HCT116 (cell line): Measurements from ENCODE around the gene RRAGC. TPM values are rescaled to one million over a fixed set of nuclear protein-coding genes. Genes with fewer than 3 reads are reported as not detected.

Experiments used
- ATAC-seq: fragments of 200-7000 bp; cut with Tn5 transposase; 2 replicates; pipeline ENCODE4 v1.9.1; 2020; ENCODE audit warnings: mild to moderate bottlenecking, moderate library complexity
- BruUV-seq: library from RNA; stranded (reverse); fragments of 400-500 nt; replicated peaks from 2 replicates; lab custom pipeline; 2021; lab: Mats Ljungman, UMichigan
- CTCF ChIA-PET: fragments of 300-600 bp; sonication (Branson Sonifier 250); formaldehyde crosslinking; loops from one replicate; lab custom pipeline; 2021; ENCODE audit warnings: antibody characterized with exemption; lab: Charles Lee
- POLR2A ChIA-PET: fragments of 300-600, 350-600 bp; sonication (Branson Sonifier 250); formaldehyde crosslinking; loops from one replicate; lab custom pipeline; 2021; ENCODE audit warnings: antibody characterized with exemption; lab: Charles Lee
- RAD21 ChIA-PET, 2 experiments: fragments of 300-600 bp; sonication (Branson Sonifier 250); formaldehyde crosslinking; loops; one replicate each; lab custom pipeline; 2023; ENCODE audit warnings: low total read pairs in 2 of 2; ENCODE audit not compliant: uncharacterized antibody in 2 of 2, unreplicated experiment in 2 of 2, low non-redundant PET in 1 of 2; lab: Charles Lee
- DNase-seq: peaks from one replicate; pipeline ENCODE4 v3.0.0-alpha.2; 2010; ENCODE audit warnings: low read depth, low spot score
- H2AFZ ChIP-seq: fragments of 200-600 bp; shearing (Covaris generic), sonication (generic); 2 replicates; pipeline ENCODE4 v1.6.1; 2017; ENCODE audit warnings: low read depth, mixed run types, mixed read lengths, antibody characterized with exemption, low read length; ENCODE audit not compliant: poor library complexity, severe bottlenecking
- H3K27ac ChIP-seq: 2 replicates; pipeline ENCODE4 v1.5.1; 2012; ENCODE audit warnings: low read depth, low read length
- H3K27me3 ChIP-seq: fragments of 200-600 bp; sonication (generic); 2 replicates; pipeline ENCODE4 v1.6.1; 2016; ENCODE audit warnings: mixed run types, low read length, mixed read lengths; ENCODE audit not compliant: insufficient read depth
- H3K36me3 ChIP-seq, 2 experiments: fragments of 200-500 bp in 1 of 2; fragments of 200-600 bp in 1 of 2; sonication (Bioruptor generic) in 1 of 2; sonication (generic) in 1 of 2; 2 replicates each; pipeline versions ENCODE4 v1.5.1 to v1.6.1; 2014 to 2016; ENCODE audit warnings: low read length in 2 of 2, inconsistent platforms in 1 of 2, mixed read lengths in 1 of 2, mixed run types in 1 of 2; ENCODE audit not compliant: insufficient read depth in 2 of 2, control insufficient read depth in 1 of 2
- H3K4me1 ChIP-seq, 2 experiments: fragments of 200-600 bp in 1 of 2; sonication (generic) in 1 of 2; 2 replicates each; pipeline versions ENCODE4 v1.5.1 to v1.6.1; 2012 to 2017; ENCODE audit warnings: low read length in 2 of 2, inconsistent platforms in 1 of 2, mild to moderate bottlenecking in 1 of 2, mixed read lengths in 1 of 2, mixed run types in 1 of 2, moderate library complexity in 1 of 2; ENCODE audit not compliant: insufficient read depth in 2 of 2, control insufficient read depth in 1 of 2
- H3K4me2 ChIP-seq: fragments of 200-600 bp; sonication (generic); 2 replicates; pipeline ENCODE4 v1.6.1; 2017; ENCODE audit warnings: mixed run types, low read length, mixed read lengths
- H3K4me3 ChIP-seq, 2 experiments: fragments of 200-600 bp in 1 of 2; sonication (generic) in 1 of 2; replicated peaks in 1 of 2; 2 replicates each; pipeline ENCODE4 v1.5.1; 2011 to 2016; ENCODE audit warnings: low read length in 2 of 2, control low read depth in 1 of 2, low read depth in 1 of 2, mild to moderate bottlenecking in 1 of 2, mixed read lengths in 1 of 2, mixed run types in 1 of 2
- H3K79me2 ChIP-seq: fragments of 200-600 bp; sonication (generic); 2 replicates; pipeline ENCODE4 v1.6.1; 2017; ENCODE audit warnings: mild to moderate bottlenecking, mixed run types, low read length, moderate library complexity, mixed read lengths; ENCODE audit not compliant: insufficient read depth
- H3K9ac ChIP-seq: fragments of 200-600 bp; sonication (generic); 2 replicates; pipeline ENCODE4 v1.6.1; 2016; ENCODE audit warnings: low read length, mixed read lengths
- H3K9me2 ChIP-seq: fragments of 200-600 bp; sonication (generic), shearing (Covaris generic); 2 replicates; pipeline ENCODE4 v1.6.1; 2017; ENCODE audit warnings: mixed run types, mild to moderate bottlenecking, moderate library complexity; ENCODE audit not compliant: insufficient read depth
- H3K9me3 ChIP-seq, 2 experiments: fragments of 200-500 bp in 1 of 2; fragments of 200-600 bp in 1 of 2; sonication (Bioruptor generic) in 1 of 2; sonication (generic) in 1 of 2; 2 replicates each; pipeline ENCODE4 v1.6.1; 2014 to 2017; ENCODE audit warnings: low read length in 2 of 2, mixed read lengths in 2 of 2, inconsistent platforms in 1 of 2, low read depth in 1 of 2, mild to moderate bottlenecking in 1 of 2, mixed run types in 1 of 2, moderate library complexity in 1 of 2; ENCODE audit not compliant: control insufficient read depth in 1 of 2, insufficient read depth in 1 of 2
- H4K20me1 ChIP-seq: fragments of 200-600 bp; sonication (generic), shearing (Covaris generic); 2 replicates; pipeline ENCODE4 v1.6.1; 2017; ENCODE audit warnings: mixed run types, mild to moderate bottlenecking, moderate library complexity; ENCODE audit not compliant: insufficient read depth
- CBX3 ChIP-seq: IDR thresholded peaks from 2 replicates; pipeline ENCODE4 v1.6.1; 2012; ENCODE audit warnings: low read depth
- CEBPB ChIP-seq: IDR thresholded peaks from 2 replicates; pipeline ENCODE4 v1.6.1; 2012; ENCODE audit warnings: low read depth
- EGR1 ChIP-seq: IDR thresholded peaks from 2 replicates; pipeline ENCODE4 v1.6.1; 2012; ENCODE audit warnings: low read depth
- EZH2phosphoT487 ChIP-seq: fragments of 200-600 bp; IDR thresholded peaks from 2 replicates; pipeline ENCODE4 v1.6.1; 2018; ENCODE audit warnings: antibody characterized with exemption, borderline replicate concordance
- FOSL1 ChIP-seq: IDR thresholded peaks from 2 replicates; pipeline ENCODE4 v1.6.1; 2012; ENCODE audit warnings: low read depth
- JUND ChIP-seq: IDR thresholded peaks from 2 replicates; pipeline ENCODE4 v1.6.1; 2012
- POLR2A ChIP-seq: IDR thresholded peaks from 2 replicates; pipeline ENCODE4 v1.7.0; 2011; ENCODE audit warnings: borderline replicate concordance; ENCODE audit not compliant: insufficient read depth, insufficient read length; ENCODE audit errors: extremely low read depth
- POLR2AphosphoS5 ChIP-seq: IDR thresholded peaks from 2 replicates; pipeline ENCODE4 v1.6.1; 2011; ENCODE audit warnings: mild to moderate bottlenecking, low read depth, low read length, moderate library complexity
- RAD21 ChIP-seq: IDR thresholded peaks from 2 replicates; pipeline ENCODE4 v1.6.1; 2012; ENCODE audit warnings: low read depth, mild to moderate bottlenecking
- SIN3A ChIP-seq: IDR thresholded peaks from 2 replicates; pipeline ENCODE4 v1.6.1; 2012; ENCODE audit warnings: low read depth
- SP1 ChIP-seq: IDR thresholded peaks from 2 replicates; pipeline ENCODE4 v1.6.1; 2012; ENCODE audit warnings: low read depth
- SRF ChIP-seq: IDR thresholded peaks from 2 replicates; pipeline ENCODE4 v1.6.1; 2012; ENCODE audit warnings: low read depth
- TCF7L2 ChIP-seq: IDR thresholded peaks from 2 replicates; pipeline ENCODE4 v1.7.0; 2011; ENCODE audit warnings: borderline replicate concordance, inconsistent platforms; ENCODE audit not compliant: insufficient read depth, insufficient read length; ENCODE audit errors: extremely low read depth
- YY1 ChIP-seq: IDR thresholded peaks from 2 replicates; pipeline ENCODE4 v1.6.1; 2011; ENCODE audit warnings: low read length, low read depth, moderate library complexity, mild to moderate bottlenecking; ENCODE audit not compliant: insufficient replicate concordance; ENCODE audit errors: extremely low read depth
- ZFX ChIP-seq: fragments of 450-650 bp; IDR thresholded peaks from 2 replicates; pipeline ENCODE4 v1.6.1; 2017
- intact Hi-C: fragments of 100-400 bp; cut with micrococcal nuclease; formaldehyde crosslinking; loops from 2 replicates; pipeline ENCODE4 v1.10.0; 2022
- total RNA-seq: library from RNA; stranded (reverse); gene quantifications from one replicate; pipeline ENCODE4 v1.2.1, GENCODE V29; 2021; ENCODE audit not compliant: unreplicated experiment
- TF ChIP-seq, protein P1 (sequence below): IDR thresholded peaks from 2 replicates; pipeline ENCODE4 v1.6.1; 2012; ENCODE audit warnings: low read depth
- TF ChIP-seq, protein P2 (sequence below), 3 experiments: fragments of 200-600 bp in 1 of 3; sonication (generic) in 1 of 3; IDR thresholded peaks in 2 of 3; conservative IDR thresholded peaks in 1 of 3; 2 replicates each; pipeline ENCODE4 v1.5.1; 2012 to 2017; ENCODE audit warnings: low read depth in 2 of 3, low read length in 2 of 3, antibody characterized with exemption in 1 of 3, borderline replicate concordance in 1 of 3, control low read depth in 1 of 3, mild to moderate bottlenecking in 1 of 3, mixed read lengths in 1 of 3, mixed run types in 1 of 3, moderate library complexity in 1 of 3; ENCODE audit not compliant: insufficient read depth in 1 of 3
- TF ChIP-seq, protein P3 (sequence below): IDR thresholded peaks from 2 replicates; pipeline ENCODE4 v1.6.1; 2012
- TF ChIP-seq, protein P4 (sequence below): IDR thresholded peaks from 2 replicates; pipeline ENCODE4 v1.6.1; 2011; ENCODE audit warnings: mild to moderate bottlenecking, low read length, moderate library complexity; ENCODE audit not compliant: insufficient replicate concordance; ENCODE audit errors: extremely low read depth
- TF ChIP-seq, protein P5 (sequence below): IDR thresholded peaks from 2 replicates; pipeline ENCODE4 v1.6.1; 2012

RRAGC gene
- total RNA-seq, 1 experiment from 2014 or later = 11.7 TPM

DNA sequence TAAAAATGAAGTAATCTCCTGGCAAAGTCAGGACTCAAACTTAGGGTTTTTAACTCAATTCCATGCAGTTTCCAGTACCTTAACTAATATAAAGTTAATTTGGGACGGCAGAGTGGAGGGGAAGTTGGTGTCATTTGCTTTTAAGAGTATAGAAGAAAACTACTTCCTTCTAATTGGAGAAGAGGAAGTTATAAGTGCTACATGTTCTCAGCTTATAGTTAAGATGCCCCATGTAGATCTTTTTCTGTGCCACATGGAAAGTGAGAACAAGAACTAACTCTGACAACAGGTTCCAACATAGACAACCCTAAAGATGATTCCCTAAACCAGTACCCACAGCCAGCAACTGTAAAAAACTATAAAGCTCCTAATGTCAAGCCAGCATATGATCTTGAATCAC lies 11.5 kb downstream of the RRAGC start:
- Histone ChIP-seq H4K20me1 (no peaks in the 10 kb centered on the region), H2AFZ (no peak overlapping the region), H3K4me3 (no peak overlapping the region), H3K27me3 (no peaks in the 10 kb centered on the region), H3K4me1 (no peaks in the 10 kb centered on the region), H3K9ac (no peak overlapping the region), H3K9me2 (no peaks in the 10 kb centered on the region), H3K36me3 (peaks cover 0 to 2% of the 10 kb centered on the region in 2 experiments; a peak in 2 of 4 replicates), H3K4me2 (no peak overlapping the region), H3K9me3 (no peaks in the 10 kb centered on the region), H3K27ac (no peak overlapping the region), H3K79me2 (no peaks in the 10 kb centered on the region)
- intact Hi-C loops = no loop called here
- ChIA-PET RAD21 (no interaction called here), POLR2A (no interaction called here), CTCF (no interaction called here)
- no peak for ATAC-seq
- no TSS peak for BruUV-seq
- TF ChIP-seq JUND (no peak), TCF7L2 (no peak), EZH2phosphoT487 (no peak), POLR2A (no peak), FOSL1 (no peak), EGR1 (no peak), RAD21 (no peak), YY1 (no peak), SRF (no peak), CEBPB (no peak), SP1 (no peak), SIN3A (no peak), CBX3 (no peak), POLR2AphosphoS5 (no peak), ZFX (no peak)
- TF ChIP-seq, protein P1, sequence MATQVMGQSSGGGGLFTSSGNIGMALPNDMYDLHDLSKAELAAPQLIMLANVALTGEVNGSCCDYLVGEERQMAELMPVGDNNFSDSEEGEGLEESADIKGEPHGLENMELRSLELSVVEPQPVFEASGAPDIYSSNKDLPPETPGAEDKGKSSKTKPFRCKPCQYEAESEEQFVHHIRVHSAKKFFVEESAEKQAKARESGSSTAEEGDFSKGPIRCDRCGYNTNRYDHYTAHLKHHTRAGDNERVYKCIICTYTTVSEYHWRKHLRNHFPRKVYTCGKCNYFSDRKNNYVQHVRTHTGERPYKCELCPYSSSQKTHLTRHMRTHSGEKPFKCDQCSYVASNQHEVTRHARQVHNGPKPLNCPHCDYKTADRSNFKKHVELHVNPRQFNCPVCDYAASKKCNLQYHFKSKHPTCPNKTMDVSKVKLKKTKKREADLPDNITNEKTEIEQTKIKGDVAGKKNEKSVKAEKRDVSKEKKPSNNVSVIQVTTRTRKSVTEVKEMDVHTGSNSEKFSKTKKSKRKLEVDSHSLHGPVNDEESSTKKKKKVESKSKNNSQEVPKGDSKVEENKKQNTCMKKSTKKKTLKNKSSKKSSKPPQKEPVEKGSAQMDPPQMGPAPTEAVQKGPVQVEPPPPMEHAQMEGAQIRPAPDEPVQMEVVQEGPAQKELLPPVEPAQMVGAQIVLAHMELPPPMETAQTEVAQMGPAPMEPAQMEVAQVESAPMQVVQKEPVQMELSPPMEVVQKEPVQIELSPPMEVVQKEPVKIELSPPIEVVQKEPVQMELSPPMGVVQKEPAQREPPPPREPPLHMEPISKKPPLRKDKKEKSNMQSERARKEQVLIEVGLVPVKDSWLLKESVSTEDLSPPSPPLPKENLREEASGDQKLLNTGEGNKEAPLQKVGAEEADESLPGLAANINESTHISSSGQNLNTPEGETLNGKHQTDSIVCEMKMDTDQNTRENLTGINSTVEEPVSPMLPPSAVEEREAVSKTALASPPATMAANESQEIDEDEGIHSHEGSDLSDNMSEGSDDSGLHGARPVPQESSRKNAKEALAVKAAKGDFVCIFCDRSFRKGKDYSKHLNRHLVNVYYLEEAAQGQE = no peak
- TF ChIP-seq, protein P2, sequence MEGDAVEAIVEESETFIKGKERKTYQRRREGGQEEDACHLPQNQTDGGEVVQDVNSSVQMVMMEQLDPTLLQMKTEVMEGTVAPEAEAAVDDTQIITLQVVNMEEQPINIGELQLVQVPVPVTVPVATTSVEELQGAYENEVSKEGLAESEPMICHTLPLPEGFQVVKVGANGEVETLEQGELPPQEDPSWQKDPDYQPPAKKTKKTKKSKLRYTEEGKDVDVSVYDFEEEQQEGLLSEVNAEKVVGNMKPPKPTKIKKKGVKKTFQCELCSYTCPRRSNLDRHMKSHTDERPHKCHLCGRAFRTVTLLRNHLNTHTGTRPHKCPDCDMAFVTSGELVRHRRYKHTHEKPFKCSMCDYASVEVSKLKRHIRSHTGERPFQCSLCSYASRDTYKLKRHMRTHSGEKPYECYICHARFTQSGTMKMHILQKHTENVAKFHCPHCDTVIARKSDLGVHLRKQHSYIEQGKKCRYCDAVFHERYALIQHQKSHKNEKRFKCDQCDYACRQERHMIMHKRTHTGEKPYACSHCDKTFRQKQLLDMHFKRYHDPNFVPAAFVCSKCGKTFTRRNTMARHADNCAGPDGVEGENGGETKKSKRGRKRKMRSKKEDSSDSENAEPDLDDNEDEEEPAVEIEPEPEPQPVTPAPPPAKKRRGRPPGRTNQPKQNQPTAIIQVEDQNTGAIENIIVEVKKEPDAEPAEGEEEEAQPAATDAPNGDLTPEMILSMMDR (IDR thresholded peaks at IDR 0.05 in 2 of 3, conservative IDR thresholded peaks at IDR 0.05 in 1 of 3; ENCODE audit: borderline replicate concordance in 1 of 3, insufficient read depth in 1 of 3, low read depth in 2 of 3, low read length in 2 of 3) = no peak
- TF ChIP-seq, protein P3, sequence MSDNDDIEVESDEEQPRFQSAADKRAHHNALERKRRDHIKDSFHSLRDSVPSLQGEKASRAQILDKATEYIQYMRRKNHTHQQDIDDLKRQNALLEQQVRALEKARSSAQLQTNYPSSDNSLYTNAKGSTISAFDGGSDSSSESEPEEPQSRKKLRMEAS = no peak
- TF ChIP-seq, protein P4, sequence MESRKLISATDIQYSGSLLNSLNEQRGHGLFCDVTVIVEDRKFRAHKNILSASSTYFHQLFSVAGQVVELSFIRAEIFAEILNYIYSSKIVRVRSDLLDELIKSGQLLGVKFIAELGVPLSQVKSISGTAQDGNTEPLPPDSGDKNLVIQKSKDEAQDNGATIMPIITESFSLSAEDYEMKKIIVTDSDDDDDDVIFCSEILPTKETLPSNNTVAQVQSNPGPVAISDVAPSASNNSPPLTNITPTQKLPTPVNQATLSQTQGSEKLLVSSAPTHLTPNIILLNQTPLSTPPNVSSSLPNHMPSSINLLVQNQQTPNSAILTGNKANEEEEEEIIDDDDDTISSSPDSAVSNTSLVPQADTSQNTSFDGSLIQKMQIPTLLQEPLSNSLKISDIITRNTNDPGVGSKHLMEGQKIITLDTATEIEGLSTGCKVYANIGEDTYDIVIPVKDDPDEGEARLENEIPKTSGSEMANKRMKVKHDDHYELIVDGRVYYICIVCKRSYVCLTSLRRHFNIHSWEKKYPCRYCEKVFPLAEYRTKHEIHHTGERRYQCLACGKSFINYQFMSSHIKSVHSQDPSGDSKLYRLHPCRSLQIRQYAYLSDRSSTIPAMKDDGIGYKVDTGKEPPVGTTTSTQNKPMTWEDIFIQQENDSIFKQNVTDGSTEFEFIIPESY = no peak
- TF ChIP-seq, protein P5, sequence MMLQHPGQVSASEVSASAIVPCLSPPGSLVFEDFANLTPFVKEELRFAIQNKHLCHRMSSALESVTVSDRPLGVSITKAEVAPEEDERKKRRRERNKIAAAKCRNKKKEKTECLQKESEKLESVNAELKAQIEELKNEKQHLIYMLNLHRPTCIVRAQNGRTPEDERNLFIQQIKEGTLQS = no peak
- DNase-seq = no peak
